ENCODE measurements around the gene SEC14L2.
"Not testable (repeated sequence)": the region's sequence is repeated elsewhere in the genome, so short reads cannot be mapped to it uniquely, and the experiment has no call there.

SEC14L2 gene

DNA sequence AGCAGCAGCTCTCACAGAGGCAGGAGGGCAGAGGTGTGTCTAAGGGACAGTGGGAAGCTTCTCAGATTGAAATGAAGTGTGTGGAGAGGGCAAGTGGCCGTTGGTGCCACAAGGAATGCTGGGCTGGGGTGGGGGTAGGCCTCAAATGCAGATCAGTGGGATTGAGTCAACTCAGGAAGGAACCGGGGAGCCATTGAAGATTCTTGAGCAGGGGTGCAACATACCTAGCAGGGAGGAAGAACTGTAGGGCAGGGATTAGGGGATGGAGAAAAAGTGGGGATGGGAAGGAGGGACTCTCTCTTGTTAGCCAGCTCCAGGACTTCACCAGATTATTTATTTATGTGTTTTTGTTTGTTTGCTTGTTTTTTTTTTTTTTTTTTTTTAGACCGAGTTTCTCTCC, 2.9 kb upstream of the SEC14L2 start:
- ChIA-PET CTCF (interaction anchor here (0.7 kb wide), 1 partner anchor 866 kb away, joined by 5 read pairs; no protein-coding TSS in a partner anchor), POLR2A (ENCODE audit: low non-redundant PET) (no interaction called here)
- TF ChIP-seq, protein P1, sequence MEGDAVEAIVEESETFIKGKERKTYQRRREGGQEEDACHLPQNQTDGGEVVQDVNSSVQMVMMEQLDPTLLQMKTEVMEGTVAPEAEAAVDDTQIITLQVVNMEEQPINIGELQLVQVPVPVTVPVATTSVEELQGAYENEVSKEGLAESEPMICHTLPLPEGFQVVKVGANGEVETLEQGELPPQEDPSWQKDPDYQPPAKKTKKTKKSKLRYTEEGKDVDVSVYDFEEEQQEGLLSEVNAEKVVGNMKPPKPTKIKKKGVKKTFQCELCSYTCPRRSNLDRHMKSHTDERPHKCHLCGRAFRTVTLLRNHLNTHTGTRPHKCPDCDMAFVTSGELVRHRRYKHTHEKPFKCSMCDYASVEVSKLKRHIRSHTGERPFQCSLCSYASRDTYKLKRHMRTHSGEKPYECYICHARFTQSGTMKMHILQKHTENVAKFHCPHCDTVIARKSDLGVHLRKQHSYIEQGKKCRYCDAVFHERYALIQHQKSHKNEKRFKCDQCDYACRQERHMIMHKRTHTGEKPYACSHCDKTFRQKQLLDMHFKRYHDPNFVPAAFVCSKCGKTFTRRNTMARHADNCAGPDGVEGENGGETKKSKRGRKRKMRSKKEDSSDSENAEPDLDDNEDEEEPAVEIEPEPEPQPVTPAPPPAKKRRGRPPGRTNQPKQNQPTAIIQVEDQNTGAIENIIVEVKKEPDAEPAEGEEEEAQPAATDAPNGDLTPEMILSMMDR (conservative IDR thresholded peaks at IDR 0.05; ENCODE audit: low read depth) = no peak

DNA sequence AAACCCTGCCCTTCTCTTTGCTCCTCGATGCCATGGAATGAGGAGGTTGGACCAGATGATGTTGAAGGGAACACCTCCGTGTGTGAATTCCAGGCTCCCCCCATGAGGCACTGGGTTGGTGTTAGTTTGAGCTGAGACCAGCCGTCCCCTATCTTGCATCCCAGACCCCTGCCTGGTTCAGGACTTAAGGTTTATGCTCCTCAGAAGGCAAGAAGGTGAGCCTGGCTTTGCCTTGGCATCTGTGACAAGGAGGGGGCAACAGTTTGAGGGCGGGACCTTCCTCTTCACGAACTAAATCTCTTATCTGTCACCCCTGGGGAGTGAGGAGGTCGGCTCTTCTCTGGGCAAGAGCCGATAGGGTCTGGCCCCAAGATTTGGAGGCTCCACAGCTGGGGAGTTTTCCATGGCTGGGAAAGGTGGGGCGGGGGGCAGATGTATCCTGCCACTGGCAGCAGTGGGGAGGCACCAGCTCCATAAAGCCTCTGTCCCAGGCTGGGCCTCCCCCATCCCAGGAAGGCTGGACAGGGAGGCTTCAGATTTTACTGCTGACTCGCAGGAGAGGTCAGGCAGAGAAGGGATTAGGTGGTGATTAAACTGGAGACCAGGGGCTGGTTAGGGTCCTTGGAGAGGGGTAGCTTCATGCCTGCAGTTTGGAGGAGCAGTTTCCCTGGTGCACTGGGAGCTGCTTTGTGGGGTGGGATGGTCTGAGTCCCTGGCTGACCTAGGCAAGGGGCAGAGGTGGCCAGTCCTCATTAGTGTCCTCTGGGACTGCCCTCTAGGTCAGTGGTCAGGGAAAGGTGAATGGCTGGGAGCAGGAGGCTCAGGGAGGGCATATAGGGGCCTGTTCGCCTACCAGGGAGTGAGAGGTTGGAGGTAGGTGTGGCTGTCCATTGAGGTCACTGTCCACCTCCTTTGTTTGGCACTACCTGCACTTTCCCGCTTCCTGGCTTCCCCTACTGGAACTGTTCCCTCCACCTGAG, 1.1 kb downstream of the SEC14L2 start:
- TF ChIP-seq, protein P1 (conservative IDR thresholded peaks at IDR 0.05; ENCODE audit: low read depth) = no peak
- no peak for DNase-seq (ENCODE audit: low spot score)
- POLR2A ChIA-PET (ENCODE audit: low non-redundant PET) = interaction anchor here (0.6 kb wide), 1 partner anchor 17 kb away, joined by 3 read pairs; no protein-coding TSS in a partner anchor
- CTCF ChIA-PET = interaction anchor here (0.5 to 1.6 kb wide), 2 partner anchors 109 to 135 kb away, joined by 4 to 5 read pairs; partner anchors contain the start of gene CASTOR1
- peak overlapping the region; percentile 82 for H3K27ac ChIP-seq

More for the DNA sequence above, 2.9 kb upstream of the SEC14L2 start:
- no peak overlapping the region for H3K27ac ChIP-seq
- DNase-seq (ENCODE audit: low spot score) = no peak

DNA sequence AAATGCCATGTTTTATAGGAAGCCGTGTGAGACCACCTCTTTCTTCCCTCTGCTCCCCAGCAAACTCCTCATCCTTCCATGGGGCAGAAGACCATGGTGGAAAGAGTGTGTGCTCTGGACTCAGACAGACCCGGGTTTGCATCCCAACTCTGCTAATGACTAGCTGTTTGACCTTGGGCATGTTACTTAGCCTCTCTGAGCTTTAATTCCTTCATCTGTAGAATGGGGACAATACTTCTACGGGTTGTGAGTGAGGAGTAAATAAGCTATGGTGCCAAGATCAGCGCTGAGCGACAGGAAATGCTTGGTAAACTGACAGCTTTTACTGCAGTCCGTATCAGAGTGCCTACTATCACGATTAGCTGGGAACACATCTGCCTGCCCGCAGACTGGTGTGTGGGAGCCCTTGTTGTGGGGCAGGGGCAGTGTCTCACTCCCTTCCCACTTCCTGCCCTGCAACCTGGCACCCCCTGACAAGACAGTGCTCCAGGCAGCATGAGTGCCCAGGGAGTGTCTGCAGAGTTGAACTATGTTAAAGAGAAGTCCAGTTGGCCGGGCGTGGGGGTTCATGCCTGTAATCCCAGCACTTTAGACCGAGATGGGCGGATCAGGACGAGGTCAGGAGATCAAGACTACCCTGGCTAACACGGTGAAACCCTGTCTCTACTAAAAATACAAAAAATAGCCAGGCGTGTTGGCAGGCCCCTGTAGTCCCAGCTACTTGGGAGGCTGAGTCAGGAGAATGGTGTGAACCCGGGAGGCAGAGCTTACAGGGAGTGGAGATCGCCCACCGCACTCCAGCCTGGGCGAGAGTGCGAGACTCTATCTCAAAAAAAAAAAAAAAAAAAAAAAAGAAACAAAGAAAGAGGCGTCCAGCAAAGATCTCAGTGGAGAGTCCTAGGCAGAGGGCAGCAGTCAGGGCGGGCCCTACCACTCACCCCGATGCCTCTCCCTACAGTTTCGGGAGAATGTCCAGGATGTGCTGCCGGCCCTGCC, 2.2 kb downstream of the SEC14L2 start:
- POLR2A ChIA-PET (ENCODE audit: low non-redundant PET) = no interaction called here
- CTCF ChIA-PET = no interaction called here

DNA sequence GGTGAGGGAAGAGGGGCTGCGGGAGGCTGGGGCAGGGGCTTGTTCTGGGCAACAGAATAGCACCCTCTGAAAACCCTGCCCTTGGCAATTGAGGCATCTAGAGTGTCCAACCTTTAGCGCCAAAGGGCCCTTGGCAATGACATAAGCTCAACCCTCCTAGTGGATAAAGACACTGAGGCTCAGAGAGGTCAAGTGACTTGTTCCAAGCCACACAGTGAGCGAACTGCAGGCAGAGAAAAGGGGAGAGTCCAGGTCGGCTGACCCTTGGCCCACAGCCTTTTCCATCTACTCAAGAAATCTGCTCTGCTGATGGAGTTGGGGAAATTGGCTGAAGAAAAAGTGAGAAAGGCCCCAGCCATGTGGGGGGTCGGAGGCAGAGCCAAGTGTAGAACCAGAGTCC, 2.9 kb downstream of the SEC14L2 start:
- POLR2A ChIA-PET (ENCODE audit: low non-redundant PET) = no interaction called here
- TF ChIP-seq, protein P1 (conservative IDR thresholded peaks at IDR 0.05; ENCODE audit: low read depth) = no peak
- peak overlapping the region; percentile 82 for H3K27ac ChIP-seq
- CTCF ChIA-PET = no interaction called here
- no peak for DNase-seq (ENCODE audit: low spot score)

More for the DNA sequence above, 2.2 kb downstream of the SEC14L2 start:
- TF ChIP-seq, protein P1 (conservative IDR thresholded peaks at IDR 0.05; ENCODE audit: low read depth) = no peak
- peak overlapping the region; percentile 82 for H3K27ac ChIP-seq
- no peak for DNase-seq (ENCODE audit: low spot score)

DNA sequence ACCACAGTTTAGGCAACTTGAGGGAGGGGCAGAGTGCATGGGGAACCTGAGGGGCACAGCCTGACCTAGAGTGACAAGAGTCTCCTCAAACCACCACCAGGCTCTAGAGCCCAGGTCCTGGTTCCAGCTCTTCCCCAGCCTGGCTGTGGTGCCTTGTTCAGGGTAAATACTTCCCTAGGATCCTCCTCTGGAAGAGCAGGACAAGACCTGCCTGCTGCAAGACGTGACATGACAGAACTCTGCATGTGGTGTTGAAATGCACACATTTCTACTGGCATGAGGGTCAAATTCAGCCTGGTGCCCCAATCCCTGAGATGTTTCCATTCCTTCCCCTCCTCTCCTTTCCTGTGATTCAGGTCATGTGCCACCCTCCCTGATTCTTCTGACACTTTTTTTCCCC, 3.3 kb downstream of the SEC14L2 start:
- TF ChIP-seq, protein P1 (conservative IDR thresholded peaks at IDR 0.05; ENCODE audit: low read depth) = no peak
- DNase-seq (ENCODE audit: low spot score) = peak; percentile 66
- POLR2A ChIA-PET (ENCODE audit: low non-redundant PET) = no interaction called here
- H3K27ac ChIP-seq = peak overlapping the region; percentile 82
- CTCF ChIA-PET = no interaction called here

DNA sequence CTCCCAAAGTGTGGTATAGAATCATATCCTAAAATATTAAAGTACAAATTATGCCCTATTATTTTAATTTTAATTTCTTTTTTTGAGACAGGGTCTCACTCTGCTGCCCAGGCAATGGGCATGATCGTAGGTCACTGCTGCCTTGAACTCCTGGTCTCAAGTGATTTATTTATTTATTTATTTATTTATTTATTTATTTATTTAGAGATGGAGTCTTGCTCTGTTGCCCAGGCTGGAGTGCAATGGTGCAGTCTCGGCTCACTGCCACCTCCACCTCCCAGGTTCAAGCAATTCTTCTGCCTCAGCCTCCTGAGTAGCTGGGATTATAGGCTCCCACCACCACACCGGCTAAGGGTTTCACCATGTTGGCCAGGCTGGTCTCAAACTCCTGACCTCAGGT, 4.2 kb downstream of the SEC14L2 start:
- peak overlapping the region; percentile 59; the same call in 1 of the 2 replicates for H3K27ac ChIP-seq
- CTCF ChIA-PET; DNase-seq (ENCODE audit: low spot score); POLR2A ChIA-PET (ENCODE audit: low non-redundant PET): not testable (repeated sequence)
